K562 (cell line): ENCODE measurements around the gene IFNA8. TPM values are rescaled to one million over a fixed set of nuclear protein-coding genes. Genes with fewer than 3 reads are reported as not detected.

Experiments
- ATAC-seq: fragments of 200-7000 bp; cut with Tn5 transposase; 3 replicates; pipeline ENCODE4 v1.9.1; 2020; ENCODE audit warnings: moderate library complexity
- BruUV-seq: library from RNA; stranded (reverse); fragments of 400-500 nt; replicated peaks from 2 replicates; lab custom pipeline; 2021; lab: Mats Ljungman, UMichigan
- CTCF ChIA-PET: fragments of 300-600 bp; formaldehyde crosslinking; extraction: SDS; loops from one replicate; lab custom pipeline; 2021; ENCODE audit warnings: low intra/inter-chr PET ratio; lab: Yijun Ruan, JAX
- POLR2A ChIA-PET: fragments of 300-600, 350-650 bp; sonication (Branson Sonifier 250); formaldehyde crosslinking; extraction: SDS; loops from one replicate; lab custom pipeline; 2021; ENCODE audit warnings: antibody characterized with exemption, inconsistent platforms; lab: Yijun Ruan, JAX
- DNase-seq, 4 experiments: peaks; one replicate each; pipeline versions ENCODE4 v3.0.0 to v3.0.0-alpha.2; 2011 to 2018; ENCODE audit warnings: low spot score in 3 of 4, mixed read lengths in 3 of 4; ENCODE audit errors: extremely low read depth in 1 of 4
- FAIRE-seq: peaks from 2 replicates; lab custom pipeline; 2011; peaks lifted over from hg19 to GRCh38; lab: Jason Lieb, UNC
- H2AFZ ChIP-seq: 2 replicates; pipeline ENCODE4 v1.6.0; 2011; ENCODE audit warnings: low read depth, low read length, control low read depth, inconsistent platforms
- H3K27ac ChIP-seq: fragments of 200-600 bp; 3 replicates; pipeline ENCODE4 v1.8.0; 2011; ENCODE audit warnings: low read depth, mild to moderate bottlenecking, control low read depth, inconsistent platforms, low read length, moderate library complexity, mixed read lengths; ENCODE audit errors: extremely low read depth
- H3K27me3 ChIP-seq, 2 experiments: fragments of 300-600 bp in 1 of 2; 2 replicates in 1 of 2; 3 replicates in 1 of 2; pipeline versions ENCODE4 v1.6.0 to v1.8.0; 2011; ENCODE audit warnings: inconsistent platforms in 2 of 2, low read length in 2 of 2, mild to moderate bottlenecking in 1 of 2, mixed read lengths in 1 of 2, moderate library complexity in 1 of 2; ENCODE audit not compliant: control insufficient read depth in 2 of 2, insufficient read depth in 2 of 2
- H3K36me3 ChIP-seq: fragments of 300-600 bp; 3 replicates; pipeline ENCODE4 v1.8.0; 2011; ENCODE audit warnings: mild to moderate bottlenecking, low read length, inconsistent platforms; ENCODE audit not compliant: control insufficient read depth, insufficient read depth
- H3K4me1 ChIP-seq, 2 experiments: fragments of 200-600 bp in 1 of 2; replicated peaks in 1 of 2; 2 replicates in 1 of 2; 3 replicates in 1 of 2; pipeline versions ENCODE4 v1.5.1 to v1.8.0; 2011; ENCODE audit warnings: inconsistent platforms in 2 of 2, low read length in 2 of 2, mild to moderate bottlenecking in 1 of 2, mixed read lengths in 1 of 2, moderate library complexity in 1 of 2; ENCODE audit not compliant: control insufficient read depth in 2 of 2, insufficient read depth in 2 of 2
- H3K4me2 ChIP-seq: 2 replicates; pipeline ENCODE4 v1.6.1; 2011; ENCODE audit warnings: low read length, control low read depth, inconsistent platforms, mixed read lengths; ENCODE audit not compliant: insufficient read depth
- H3K4me3 ChIP-seq: fragments of 200-600 bp; sonication (generic), shearing (Covaris generic); 2 replicates; pipeline ENCODE4 v1.5.1; 2016; ENCODE audit warnings: control low read depth, inconsistent platforms
- H3K79me2 ChIP-seq: fragments of 200-600 bp; 3 replicates; pipeline ENCODE4 v1.8.0; 2011; ENCODE audit warnings: low read length, inconsistent platforms; ENCODE audit not compliant: control insufficient read depth, insufficient read depth
- H3K9ac ChIP-seq, 2 experiments: 2 replicates each; pipeline versions ENCODE4 v1.6.0 to v1.6.1; 2011; ENCODE audit warnings: low read depth in 2 of 2, low read length in 2 of 2, control low read depth in 1 of 2, inconsistent platforms in 1 of 2, mild to moderate bottlenecking in 1 of 2, mixed read lengths in 1 of 2; ENCODE audit not compliant: insufficient read depth in 1 of 2
- H3K9me1 ChIP-seq: one replicate; pipeline ENCODE4 v1.6.0; 2011; ENCODE audit warnings: inconsistent platforms, mild to moderate bottlenecking, low read length, moderate library complexity; ENCODE audit not compliant: control insufficient read depth, insufficient read depth
- H3K9me3 ChIP-seq: replicated peaks from 2 replicates; pipeline ENCODE4 v1.5.1; 2011; ENCODE audit warnings: low read depth, low read length, inconsistent platforms; ENCODE audit not compliant: control insufficient read depth, insufficient read depth
- H4K20me1 ChIP-seq: replicated peaks from 2 replicates; pipeline ENCODE4 v1.6.1; 2011; ENCODE audit warnings: low read length, inconsistent platforms, mixed read lengths; ENCODE audit not compliant: control insufficient read depth, insufficient read depth
- BCL6 ChIP-seq: fragments of 250-450 bp; sonication (Bioruptor Pico); IDR thresholded peaks from 2 replicates; pipeline ENCODE4 v1.4.0; 2020
- FOXJ3 ChIP-seq: sonication (generic); formaldehyde crosslinking; IDR thresholded peaks from 2 replicates; pipeline ENCODE4 v1.4.0; 2020; ENCODE audit warnings: mild to moderate bottlenecking, missing genetic modification reagents
- HDAC2 ChIP-seq: fragments of 450-650 bp; IDR thresholded peaks from 2 replicates; pipeline ENCODE4 v1.6.1; 2016; ENCODE audit warnings: mild to moderate bottlenecking
- MCM7 ChIP-seq, 2 experiments: fragments of 450-650 bp; IDR thresholded peaks; 2 replicates each; pipeline ENCODE4 v1.6.1; 2016 to 2018
- MIER1 ChIP-seq: fragments of 450-650 bp; IDR thresholded peaks from 2 replicates; pipeline ENCODE4 v1.6.1; 2016; ENCODE audit warnings: antibody characterized with exemption, mild to moderate bottlenecking, low read depth
- NFE2L1 ChIP-seq: fragments of 450-650 bp; IDR thresholded peaks from 2 replicates; pipeline ENCODE4 v1.6.1; 2016; ENCODE audit warnings: missing genetic modification characterization, low read depth, mild to moderate bottlenecking, missing compliant biosample characterization, moderate library complexity, borderline replicate concordance
- POLR2G ChIP-seq: fragments of 200-400 bp; formaldehyde crosslinking; IDR thresholded peaks from 2 replicates; pipeline ENCODE4 v1.6.1; 2017; ENCODE audit warnings: low read depth, mild to moderate bottlenecking, antibody characterized with exemption, low read length, moderate library complexity
- SRSF3 ChIP-seq: fragments of 200-400 bp; formaldehyde crosslinking; IDR thresholded peaks from 2 replicates; pipeline ENCODE4 v1.6.1; 2016; ENCODE audit warnings: mild to moderate bottlenecking, low read length, moderate library complexity; ENCODE audit not compliant: insufficient read depth
- TAF1 ChIP-seq: IDR thresholded peaks from 2 replicates; pipeline ENCODE4 v1.6.1; 2011; ENCODE audit warnings: mild to moderate bottlenecking, low read length, moderate library complexity; ENCODE audit not compliant: insufficient read depth, control insufficient read depth, severe bottlenecking; ENCODE audit errors: extremely low read depth
- TCF3 ChIP-seq: sonication (generic); formaldehyde crosslinking; IDR thresholded peaks from 2 replicates; pipeline ENCODE4 v1.4.0; 2020; ENCODE audit warnings: mild to moderate bottlenecking, missing genetic modification reagents
- ZBTB1 ChIP-seq: sonication (generic); formaldehyde crosslinking; IDR thresholded peaks from 2 replicates; pipeline ENCODE4 v1.8.1; 2023; ENCODE audit warnings: missing genetic modification reagents, low read depth, mild to moderate bottlenecking, borderline replicate concordance
- ZFP1 ChIP-seq: fragments of 450-650 bp; formaldehyde crosslinking; IDR thresholded peaks from 2 replicates; pipeline ENCODE4 v1.4.0; 2020; ENCODE audit warnings: mild to moderate bottlenecking, mixed read lengths
- WGBS: fragments of 100-300 bp; shearing (Covaris generic); methylation state at CpG from one replicate; pipeline ENCODE4 v1.1.6; 2016; ENCODE audit warnings: low coverage, mixed read lengths; ENCODE audit not compliant: insufficient coverage; ENCODE audit errors: missing lambda C conversion rate; 5-methylcytosine and 5-hydroxymethylcytosine counted together
- in situ Hi-C: fragments of 300-500 bp; cut with MboI; formaldehyde crosslinking; loops from 4 replicates; pipeline ENCODE4 v1.15.0; 2018; ENCODE audit warnings: inconsistent platforms, mixed read lengths
- intact Hi-C: fragments of 100-400 bp; cut with micrococcal nuclease; formaldehyde crosslinking; loops from 2 replicates; pipeline ENCODE4 v1.14.2; 2022
- polyA plus RNA-seq, 8 experiments: library from polyadenylated mRNA; depleted of rRNA in 4 of 8; stranded (reverse) in 5 of 8; unstranded in 3 of 8; fragments of >200 nt; fragmentation: Nextera tagmentation in 2 of 8; fragmentation: Illumina TruSeq in 1 of 8; extraction: Ambion mirVana in 2 of 8; extraction: Trizol in 1 of 8; gene quantifications; 2 replicates each; pipeline versions ENCODE4 v1.2.1 to v1.2.3, GENCODE V29; 2011 to 2014; ENCODE audit warnings: inconsistent platforms in 1 of 8, missing spikeins in 1 of 8
- total RNA-seq, 7 experiments: library from RNA; depleted of rRNA in 6 of 7; stranded (reverse); fragments of >200 nt in 6 of 7; fragmentation: Illumina TruSeq in 2 of 7; extraction: Trizol in 2 of 7; gene quantifications; 2 replicates each; pipeline versions ENCODE4 v1.2.1 to v1.2.3, GENCODE V29; 2011 to 2021; ENCODE audit warnings: low replicate concordance in 1 of 7
- TF ChIP-seq, protein P1 (sequence below): fragments of 450-650 bp; IDR thresholded peaks from 2 replicates; pipeline ENCODE4 v1.6.1; 2017; ENCODE audit warnings: antibody characterized with exemption

IFNA8 gene
- total and polyA plus RNA-seq, 9 of the 15 experiments (the other 6 are each of a cell fraction or from before 2014, with no cell fraction given), result not detected

- TF ChIP-seq SRSF3, result no peak
- intact Hi-C loops, result no loop called here
- no peaks in the 10 kb centered on the region for H3K79me2 ChIP-seq
- H3K9me1 ChIP-seq, result no peaks in the 10 kb centered on the region
- no peaks in the 10 kb centered on the region for H3K4me1 ChIP-seq
- WGBS, result no CpG with 5 or more reads among the region's 3 CpGs
- ChIA-PET POLR2A (no interaction called here), CTCF (no interaction called here)
- FAIRE-seq (no peak), ATAC-seq (no peak), DNase-seq (no peak)
- H3K9ac ChIP-seq, result no peak overlapping the region
- in situ Hi-C loops, result no loop called here
- no peaks in the 10 kb centered on the region for H4K20me1 ChIP-seq
- BruUV-seq, result no TSS peak
- H3K4me3 ChIP-seq, result no peak overlapping the region
- no peak overlapping the region for H3K27ac ChIP-seq
- no peaks in the 10 kb centered on the region for H3K9me3 ChIP-seq
- no peak overlapping the region for H2AFZ ChIP-seq
- no peak overlapping the region for H3K4me2 ChIP-seq
- H3K27me3 ChIP-seq, result no peaks in the 10 kb centered on the region
- no peaks in the 10 kb centered on the region for H3K36me3 ChIP-seq
Measured at GRCh38 chr9:21399956-21400355, 9.0 kb upstream of the IFNA8 start.

- H2AFZ ChIP-seq, result no peak overlapping the region
- no TSS peak for BruUV-seq
- in situ Hi-C loops, result no loop called here
Measured at GRCh38 chr9:21402386-21403251, 6.3 kb upstream of the IFNA8 start.

More at GRCh38 chr9:21402386-21403251, 6.3 kb upstream of the IFNA8 start:
- H3K4me2 ChIP-seq, result no peak overlapping the region
- ATAC-seq, result no peak
- no CpG with 5 or more reads among the region's 53 CpGs for WGBS
- ChIA-PET CTCF (no interaction called here), POLR2A (no interaction called here)
- H4K20me1 ChIP-seq, result no peaks in the 10 kb centered on the region
- no peak overlapping the region for H3K9ac ChIP-seq
- FAIRE-seq, result no peak
- no peak for DNase-seq
- no peaks in the 10 kb centered on the region for H3K36me3 ChIP-seq
- H3K9me1 ChIP-seq, result no peaks in the 10 kb centered on the region
- no peaks in the 10 kb centered on the region for H3K4me1 ChIP-seq
- no peaks in the 10 kb centered on the region for H3K79me2 ChIP-seq
- H3K4me3 ChIP-seq, result no peak overlapping the region
- H3K27me3 ChIP-seq, result no peaks in the 10 kb centered on the region
- intact Hi-C loops, result no loop called here
- H3K27ac ChIP-seq, result no peak overlapping the region
- TF ChIP-seq ZFP1 (CRISPR knock-in tag) (no peak), FOXJ3 (CRISPR knock-in tag) (no peak), MCM7 (IDR thresholded peaks at IDR 0.05) (no peak), MIER1 (no peak), BCL6 (CRISPR knock-in tag) (no peak), NFE2L1 (tag) (no peak), POLR2G (no peak), TAF1 (no peak), HDAC2 (no peak), ZBTB1 (CRISPR knock-in tag) (no peak), TCF3 (CRISPR knock-in tag) (no peak)
- TF ChIP-seq, protein P1, sequence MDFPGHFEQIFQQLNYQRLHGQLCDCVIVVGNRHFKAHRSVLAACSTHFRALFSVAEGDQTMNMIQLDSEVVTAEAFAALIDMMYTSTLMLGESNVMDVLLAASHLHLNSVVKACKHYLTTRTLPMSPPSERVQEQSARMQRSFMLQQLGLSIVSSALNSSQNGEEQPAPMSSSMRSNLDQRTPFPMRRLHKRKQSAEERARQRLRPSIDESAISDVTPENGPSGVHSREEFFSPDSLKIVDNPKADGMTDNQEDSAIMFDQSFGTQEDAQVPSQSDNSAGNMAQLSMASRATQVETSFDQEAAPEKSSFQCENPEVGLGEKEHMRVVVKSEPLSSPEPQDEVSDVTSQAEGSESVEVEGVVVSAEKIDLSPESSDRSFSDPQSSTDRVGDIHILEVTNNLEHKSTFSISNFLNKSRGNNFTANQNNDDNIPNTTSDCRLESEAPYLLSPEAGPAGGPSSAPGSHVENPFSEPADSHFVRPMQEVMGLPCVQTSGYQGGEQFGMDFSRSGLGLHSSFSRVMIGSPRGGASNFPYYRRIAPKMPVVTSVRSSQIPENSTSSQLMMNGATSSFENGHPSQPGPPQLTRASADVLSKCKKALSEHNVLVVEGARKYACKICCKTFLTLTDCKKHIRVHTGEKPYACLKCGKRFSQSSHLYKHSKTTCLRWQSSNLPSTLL, result no peak
- TF ChIP-seq, all 486 proteins: peak for 0
- H3K9me3 ChIP-seq, result no peaks in the 10 kb centered on the region
